ENCODE results near the gene MAEL. TPM values are rescaled to one million over a fixed set of nuclear protein-coding genes. Genes with fewer than 3 reads are reported as not detected.

The MAEL gene
- total RNA-seq: not detected

- DNase-seq: no peak
These were observed at the start of gene MAEL for GRCh38 chr1:166988974-166989515. TSS of gene MAEL (plus strand) at chr1:166989280. CDS start at chr1:166989353, 73 bp downstream.

DNA sequence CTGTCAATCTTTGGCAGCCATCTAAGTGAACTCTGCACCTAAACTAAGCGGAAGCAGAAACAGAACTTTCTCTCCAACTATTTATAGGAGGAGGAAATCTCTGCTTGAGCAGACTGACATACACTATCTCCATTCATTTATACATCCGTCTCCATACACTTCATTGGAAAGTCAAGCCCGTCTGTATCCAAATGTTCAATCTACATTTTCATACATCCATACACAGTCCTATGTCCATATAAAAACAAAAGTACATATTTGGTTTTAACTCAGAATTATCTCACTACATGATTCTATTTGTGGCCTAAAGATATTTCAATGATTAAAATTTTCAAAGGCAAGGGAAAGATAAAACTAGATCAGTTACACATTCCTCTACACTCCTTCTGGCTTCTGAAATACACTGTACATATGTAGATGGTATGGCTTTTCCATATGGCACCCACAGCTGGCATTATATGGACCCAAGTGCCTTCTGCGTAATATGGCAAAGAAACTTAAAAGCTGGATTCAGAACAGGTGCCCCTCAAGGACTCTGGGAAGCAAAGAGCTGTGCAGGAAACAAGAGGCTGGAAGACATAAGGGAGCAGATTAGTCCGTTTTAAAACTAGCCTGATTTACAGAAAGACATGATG lies 49.2 kb upstream of the MAEL start:
- no peak for DNase-seq

DNA sequence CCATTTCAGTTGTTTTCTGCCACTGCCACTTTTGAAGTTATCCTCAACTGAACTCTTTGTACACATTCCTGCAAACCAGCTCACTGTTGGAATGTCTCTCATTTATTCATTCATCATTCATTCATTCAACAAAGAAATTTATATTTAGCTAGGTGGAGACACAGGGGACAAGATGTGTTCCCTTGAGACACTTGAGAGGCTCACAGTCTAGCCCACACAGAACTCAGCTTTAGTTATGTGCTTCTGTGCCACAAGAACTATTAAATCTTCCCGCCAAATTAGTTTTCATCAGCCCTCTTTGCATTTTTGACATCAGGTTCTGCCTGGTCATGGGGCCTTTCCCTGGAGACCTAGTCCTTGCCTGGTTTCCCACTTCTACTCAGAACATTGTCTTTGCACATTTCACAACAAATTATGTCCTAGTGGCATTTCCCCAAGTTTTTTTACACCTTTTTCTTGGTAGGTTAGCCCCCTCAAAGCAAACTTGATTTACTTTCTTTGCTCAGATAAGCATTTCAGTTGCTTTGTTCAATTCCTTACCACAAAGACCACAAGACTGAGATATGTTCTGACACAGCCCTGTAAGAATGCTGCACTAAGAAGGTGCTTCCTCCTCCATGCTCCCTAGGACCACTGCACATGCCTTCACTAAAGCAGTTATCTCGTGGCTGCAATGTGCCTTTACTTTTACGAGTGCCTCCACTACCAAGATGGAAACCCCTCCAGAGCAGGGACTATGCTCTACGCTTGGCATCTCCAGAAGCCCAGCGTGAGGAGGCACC lies 44.7 kb upstream of the MAEL start:
- DNase-seq: no peak

GRCh38 chr1:166947398-166948043 lies 41.6 kb upstream of the MAEL start:
- peak; percentile 93 for DNase-seq

GRCh38 chr1:166948856-166949350 lies 40.2 kb upstream of the MAEL start:
- no peak for DNase-seq

- peak; percentile 13 for DNase-seq
These were observed 38.9 kb upstream of the MAEL start for GRCh38 chr1:166950156-166950555.

DNA sequence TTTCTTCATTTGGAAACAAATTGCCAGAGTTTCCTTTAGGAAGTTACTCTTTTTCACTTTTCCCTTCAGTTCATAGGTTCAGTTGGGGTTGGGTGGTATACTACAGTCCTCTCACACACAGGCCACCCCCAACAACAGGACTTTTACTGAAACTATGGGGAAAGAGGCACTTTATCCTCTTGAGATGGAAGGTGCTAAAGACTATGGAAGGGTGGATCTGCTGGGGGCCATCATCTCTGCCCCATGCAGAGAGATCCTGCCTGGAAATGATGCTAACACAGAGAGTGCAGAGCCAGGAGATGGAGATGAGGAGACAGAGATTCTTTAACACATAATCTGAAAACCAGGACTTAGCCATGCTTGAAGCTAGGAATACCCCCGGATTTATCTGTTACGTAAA lies 38.0 kb upstream of the MAEL start:
- no peak for DNase-seq

GRCh38 chr1:166952002-166952746 lies 36.9 kb upstream of the MAEL start:
- DNase-seq: peak; percentile 32

DNA sequence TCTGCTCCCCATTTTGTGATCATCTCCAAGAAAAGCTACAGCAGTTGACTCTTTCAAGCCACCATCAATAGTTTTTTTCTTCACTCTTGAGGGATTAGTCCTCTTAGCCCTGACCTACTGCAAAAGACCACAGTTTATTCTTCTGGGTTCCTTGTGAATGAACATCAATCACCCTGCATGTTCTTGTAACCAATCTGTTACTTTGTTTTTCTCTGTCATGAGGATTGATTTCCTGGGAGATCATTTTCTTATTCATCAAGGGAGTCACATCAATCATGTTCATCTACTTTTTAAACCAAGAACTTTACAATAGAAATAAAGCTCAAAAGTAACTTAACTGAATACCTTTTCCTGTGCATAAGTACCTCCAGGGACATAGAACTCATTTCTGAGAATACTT lies 35.6 kb upstream of the MAEL start:
- no peak for DNase-seq

DNA sequence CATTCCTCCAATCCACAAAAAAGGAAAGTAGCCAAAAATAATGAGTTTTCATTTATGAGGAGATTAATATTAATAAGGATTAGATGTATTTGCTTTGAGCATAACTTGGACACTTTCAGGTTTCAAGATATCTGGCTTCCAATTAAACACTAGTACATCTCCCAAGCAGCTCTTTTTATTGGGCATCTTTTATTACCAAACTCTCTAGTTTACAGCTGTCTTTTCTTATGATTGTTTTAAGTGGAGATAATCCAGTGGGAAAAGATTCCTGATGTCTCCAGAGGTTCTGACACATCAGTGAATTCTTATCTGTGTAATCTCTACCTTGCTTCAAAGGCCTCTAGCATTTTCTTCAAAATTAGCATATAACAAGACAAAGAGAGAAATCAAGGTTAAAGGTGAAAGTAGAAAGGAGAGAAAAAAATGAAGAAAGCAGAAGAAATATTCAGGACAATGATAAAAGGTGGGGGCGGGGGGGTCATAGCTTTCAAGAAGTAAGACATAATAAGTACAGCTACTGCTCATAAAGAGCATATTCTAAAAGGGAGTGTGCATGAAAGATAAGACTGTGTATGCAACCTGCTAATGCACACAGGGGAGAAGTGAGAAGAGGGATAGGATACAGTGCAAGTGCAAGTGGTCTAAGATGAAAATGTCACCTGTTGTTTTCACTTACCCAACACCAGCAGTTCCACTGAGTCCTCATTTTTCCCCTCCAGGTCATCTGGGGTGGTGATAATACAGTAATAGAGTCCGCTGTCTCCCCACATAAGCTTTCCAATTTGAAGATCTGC lies 32.8 kb upstream of the MAEL start:
- no peak for DNase-seq

- DNase-seq: no peak
These were observed 32.2 kb upstream of the MAEL start for GRCh38 chr1:166956872-166957271.

DNA sequence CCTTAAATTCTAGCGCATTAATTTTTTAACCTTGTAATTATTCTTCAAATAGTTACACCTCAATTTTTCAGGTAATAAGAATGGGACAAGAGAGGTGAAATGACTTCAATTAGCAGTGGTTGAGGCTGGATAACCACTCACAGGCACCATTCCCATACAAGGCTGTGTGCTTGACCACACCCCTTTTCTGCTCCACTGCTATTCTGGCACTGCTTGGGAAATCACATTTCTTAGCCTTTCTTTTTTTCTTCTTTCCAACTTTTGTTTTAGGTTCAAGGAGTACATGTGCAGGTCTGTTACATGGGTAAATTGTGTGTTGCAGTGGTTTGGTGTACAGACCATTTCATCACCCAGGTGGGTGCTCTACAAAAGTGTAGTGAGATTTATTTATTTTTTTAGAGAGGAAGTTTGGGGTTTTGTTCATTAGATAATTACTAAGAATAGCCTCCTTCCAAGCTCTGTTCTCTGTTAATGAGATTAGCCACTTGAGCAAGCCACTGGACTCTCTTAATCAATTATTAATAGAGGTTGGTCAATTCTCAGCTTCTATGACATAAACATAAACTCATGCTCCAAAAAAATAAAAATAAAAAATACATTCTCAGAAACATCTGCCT lies 28.1 kb upstream of the MAEL start:
- no peak for DNase-seq

DNA sequence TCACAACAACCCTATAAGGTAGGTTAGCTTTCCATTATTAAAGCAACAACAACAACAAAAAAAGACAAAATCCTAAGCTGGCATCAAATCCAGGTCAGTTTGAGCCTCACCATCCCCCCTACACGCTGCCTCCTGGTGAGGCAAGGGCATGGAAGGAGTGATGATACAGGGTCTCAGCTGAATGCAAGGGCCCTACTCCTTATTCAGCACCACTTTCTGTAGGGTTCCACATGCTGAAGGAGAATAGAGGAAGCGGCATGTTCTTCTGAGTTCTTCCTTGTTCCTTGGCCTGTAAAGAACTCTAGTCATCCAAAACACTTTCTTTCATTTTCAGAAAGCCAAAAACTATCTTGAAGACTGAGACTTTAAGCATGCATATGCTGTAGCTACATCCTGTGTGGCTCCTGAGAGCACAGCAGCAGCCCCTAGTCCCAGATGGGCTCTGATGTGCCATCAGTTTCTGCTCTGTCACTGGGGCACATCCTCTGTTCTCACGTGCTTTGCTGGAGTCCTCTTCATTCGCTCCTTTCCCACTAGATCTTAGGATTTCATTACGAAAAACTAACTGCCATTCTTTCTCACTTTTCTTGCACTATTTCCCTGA lies 19.9 kb upstream of the MAEL start:
- DNase-seq: no peak

- DNase-seq: no peak
These were observed 17.8 kb upstream of the MAEL start for GRCh38 chr1:166971252-166971651.

DNA sequence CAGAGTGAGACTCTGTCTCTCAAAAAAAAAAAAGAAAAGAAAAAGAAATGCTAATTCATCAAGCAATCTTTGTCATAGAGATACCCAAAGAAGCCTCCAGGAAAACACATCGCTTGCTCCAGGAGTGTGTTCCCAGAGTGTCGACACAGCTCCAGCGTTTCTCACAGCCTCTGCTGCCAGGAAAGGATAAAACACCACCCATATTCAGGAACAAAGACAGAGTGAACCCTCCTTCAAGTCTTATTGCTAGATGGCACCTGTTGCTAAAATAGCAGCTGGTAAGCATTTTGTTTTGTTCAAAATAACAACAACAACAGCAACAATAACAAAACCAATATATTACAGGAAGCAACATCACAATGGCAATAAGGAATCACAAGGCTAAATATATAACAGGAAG lies 16.9 kb upstream of the MAEL start:
- no peak for DNase-seq

DNA sequence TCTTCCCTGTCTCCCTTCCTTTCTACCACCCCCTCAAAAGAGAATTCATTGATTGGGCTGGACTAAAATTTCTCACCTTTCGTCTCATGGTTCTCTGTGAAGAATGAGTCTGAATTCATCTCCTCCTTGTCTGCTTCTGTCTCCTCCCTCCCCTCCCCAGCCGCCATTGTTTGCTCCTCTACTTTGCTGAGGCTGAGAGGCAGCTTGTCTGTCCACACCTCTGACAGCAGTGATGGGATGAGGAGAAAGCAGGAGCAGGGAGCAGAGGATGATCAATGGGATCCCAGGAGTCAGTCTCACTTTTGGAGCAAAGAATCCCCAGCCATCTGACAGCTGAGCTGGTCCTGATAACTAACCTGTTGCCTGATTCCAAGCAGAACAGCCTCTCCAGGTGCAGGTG lies 16.3 kb upstream of the MAEL start:
- DNase-seq: no peak

- DNase-seq: peak; percentile 27
These were observed 14.3 kb upstream of the MAEL start for GRCh38 chr1:166974647-166975345.

GRCh38 chr1:166975361-166976129 lies 13.5 kb upstream of the MAEL start, which contains the start of gene ILDR2:
TSS of gene ILDR2 (minus strand) at chr1:166975540. CDS start at chr1:166975268, 272 bp downstream.
- DNase-seq: peak; percentile 68

- DNase-seq: no peak
These were observed 11.1 kb upstream of the MAEL start for GRCh38 chr1:166977951-166978350.
